Measurements from ENCODE around the gene MAEA.

MAEA gene

GRCh38 chr4:1360423-1361283 lies 71.0 kb downstream of the MAEA start:
- Mint-ChIP-seq H3K27me3 (no peaks in the 10 kb centered on the region), H3K27ac (no peak overlapping the region), H3K4me3 (no peak overlapping the region), H3K36me3 (peaks cover 2% of the 10 kb centered on the region), H3K4me1 (ENCODE audit: low read depth) (peaks cover 2% of the 10 kb centered on the region), H3K9me3 (ENCODE audit: low read depth) (no peaks in the 10 kb centered on the region)

DNA sequence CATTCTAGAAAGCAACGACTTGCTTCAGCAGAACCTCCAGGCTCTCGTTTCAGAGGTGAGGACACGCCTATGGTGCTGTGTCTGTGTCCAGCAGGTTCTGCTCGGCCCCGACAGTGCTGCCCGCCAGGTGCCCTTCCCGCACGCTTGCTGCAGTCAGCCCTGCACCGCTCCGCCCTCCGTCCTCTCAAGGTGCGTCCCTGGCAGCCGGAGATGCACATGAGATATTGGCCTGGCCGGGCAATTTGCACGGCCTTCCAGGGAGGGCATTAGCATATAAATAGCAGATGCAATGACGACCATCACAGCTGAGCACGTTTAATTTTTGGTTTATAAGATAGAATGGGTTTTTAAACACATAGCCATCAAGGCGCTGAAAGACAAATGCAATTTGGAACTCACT lies 71.7 kb downstream of the MAEA start:
- Mint-ChIP-seq H3K4me1 (ENCODE audit: low read depth) (no peaks in the 10 kb centered on the region), H3K9me3 (ENCODE audit: low read depth) (no peaks in the 10 kb centered on the region), H3K27me3 (no peaks in the 10 kb centered on the region), H3K4me3 (no peak overlapping the region), H3K27ac (no peak overlapping the region), H3K36me3 (peaks cover 2% of the 10 kb centered on the region)

- Mint-ChIP-seq H3K4me1 (ENCODE audit: low read depth) (no peaks in the 10 kb centered on the region), H3K27ac (no peak overlapping the region), H3K36me3 (peaks cover 2% of the 10 kb centered on the region), H3K9me3 (ENCODE audit: low read depth) (no peaks in the 10 kb centered on the region), H3K27me3 (no peaks in the 10 kb centered on the region), H3K4me3 (no peak overlapping the region)
Observed at GRCh38 chr4:1362046-1362445, 72.4 kb downstream of the MAEA start.

DNA sequence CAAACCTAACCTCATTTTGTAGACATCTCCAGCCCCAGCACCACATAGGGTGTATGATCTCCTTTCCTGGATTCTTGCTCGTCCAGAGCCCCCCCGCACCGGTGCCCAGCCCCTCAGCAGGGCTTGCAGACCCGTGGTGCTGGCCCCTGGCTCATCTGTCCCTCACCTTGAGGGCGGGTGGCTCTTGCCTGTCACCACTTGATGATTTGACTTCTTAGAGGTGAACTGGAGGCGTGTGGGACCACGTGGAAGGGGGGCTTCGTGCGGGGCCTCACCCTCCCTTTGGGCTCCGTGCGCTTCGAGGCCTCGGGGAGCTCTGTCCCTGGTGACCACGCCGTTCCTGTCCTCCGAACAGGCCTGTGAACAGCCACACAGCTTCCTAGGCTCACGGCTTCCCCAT lies 72.8 kb downstream of the MAEA start:
- no peaks in the 10 kb centered on the region for H3K27me3 Mint-ChIP-seq
- no peak overlapping the region for H3K27ac Mint-ChIP-seq
- H3K4me1 Mint-ChIP-seq (ENCODE audit: low read depth), result no peaks in the 10 kb centered on the region
- H3K4me3 Mint-ChIP-seq, result no peak overlapping the region
- H3K9me3 Mint-ChIP-seq (ENCODE audit: low read depth), result no peaks in the 10 kb centered on the region
- peaks cover 2% of the 10 kb centered on the region for H3K36me3 Mint-ChIP-seq

DNA sequence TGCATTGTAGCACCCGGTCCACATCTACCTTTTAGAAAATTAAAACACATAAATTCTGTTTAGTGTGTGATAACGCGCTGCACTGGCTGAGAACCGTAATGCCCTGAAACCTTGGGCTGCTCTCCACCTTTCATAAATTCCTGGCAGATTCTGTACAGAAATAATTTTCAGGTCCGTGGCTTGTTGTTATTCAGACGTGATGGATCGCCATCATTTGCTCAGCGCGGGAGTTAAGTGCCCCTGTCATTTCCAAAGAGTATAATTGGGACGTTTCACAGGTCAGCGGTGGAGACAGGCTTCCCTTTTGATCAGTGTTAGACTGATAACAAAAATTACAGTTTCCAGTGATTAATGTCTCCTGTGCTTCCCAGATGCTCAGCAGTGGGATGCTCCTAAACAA lies 73.8 kb downstream of the MAEA start:
- H3K27ac Mint-ChIP-seq, result no peak overlapping the region
- H3K4me1 Mint-ChIP-seq (ENCODE audit: low read depth), result no peaks in the 10 kb centered on the region
- H3K4me3 Mint-ChIP-seq, result no peak overlapping the region
- H3K9me3 Mint-ChIP-seq (ENCODE audit: low read depth), result no peaks in the 10 kb centered on the region
- no peaks in the 10 kb centered on the region for H3K27me3 Mint-ChIP-seq
- peaks cover 2% of the 10 kb centered on the region for H3K36me3 Mint-ChIP-seq

DNA sequence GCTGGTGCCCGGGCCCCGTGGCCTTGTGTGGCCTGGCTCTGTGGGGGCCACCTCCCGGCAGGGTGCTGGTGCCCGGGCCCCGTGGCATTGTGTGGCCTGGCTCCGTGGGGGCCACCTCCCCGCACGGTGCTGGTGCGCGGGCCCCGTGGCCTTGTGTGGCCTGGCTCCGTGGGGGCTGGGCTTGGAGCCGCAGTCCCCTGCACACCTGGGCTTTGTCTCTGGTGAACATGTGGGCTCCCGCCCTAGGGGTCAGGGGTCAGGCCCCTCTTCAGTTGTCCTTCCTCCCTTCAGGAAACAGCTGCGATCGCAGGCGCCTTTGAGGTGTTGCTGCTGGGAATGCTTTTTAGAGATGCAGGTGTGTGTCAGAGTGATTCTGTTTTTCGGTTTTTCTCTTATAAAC lies 74.5 kb downstream of the MAEA start:
- Mint-ChIP-seq H3K27ac (no peak overlapping the region), H3K36me3 (peaks cover 2% of the 10 kb centered on the region), H3K4me3 (no peak overlapping the region), H3K4me1 (ENCODE audit: low read depth) (no peaks in the 10 kb centered on the region), H3K27me3 (no peaks in the 10 kb centered on the region), H3K9me3 (ENCODE audit: low read depth) (no peaks in the 10 kb centered on the region)

GRCh38 chr4:1364748-1365147 lies 75.1 kb downstream of the MAEA start:
- Mint-ChIP-seq H3K27me3 (no peaks in the 10 kb centered on the region), H3K4me3 (no peak overlapping the region), H3K36me3 (peaks cover 2% of the 10 kb centered on the region), H3K4me1 (ENCODE audit: low read depth) (no peaks in the 10 kb centered on the region), H3K27ac (no peak overlapping the region), H3K9me3 (ENCODE audit: low read depth) (no peaks in the 10 kb centered on the region)

GRCh38 chr4:1365271-1366178 lies 75.8 kb downstream of the MAEA start:
- H3K27ac Mint-ChIP-seq, result no peak overlapping the region
- no peaks in the 10 kb centered on the region for H3K27me3 Mint-ChIP-seq
- peaks cover 2% of the 10 kb centered on the region for H3K36me3 Mint-ChIP-seq
- no peaks in the 10 kb centered on the region for H3K9me3 Mint-ChIP-seq (ENCODE audit: low read depth)
- H3K4me1 Mint-ChIP-seq (ENCODE audit: low read depth), result no peaks in the 10 kb centered on the region
- H3K4me3 Mint-ChIP-seq, result no peak overlapping the region

- Mint-ChIP-seq H3K27ac (no peak overlapping the region), H3K4me1 (ENCODE audit: low read depth) (no peaks in the 10 kb centered on the region), H3K27me3 (no peaks in the 10 kb centered on the region), H3K4me3 (no peak overlapping the region), H3K9me3 (ENCODE audit: low read depth) (no peaks in the 10 kb centered on the region), H3K36me3 (peaks cover 4% of the 10 kb centered on the region)
Observed at GRCh38 chr4:1366371-1367229, 76.9 kb downstream of the MAEA start.

DNA sequence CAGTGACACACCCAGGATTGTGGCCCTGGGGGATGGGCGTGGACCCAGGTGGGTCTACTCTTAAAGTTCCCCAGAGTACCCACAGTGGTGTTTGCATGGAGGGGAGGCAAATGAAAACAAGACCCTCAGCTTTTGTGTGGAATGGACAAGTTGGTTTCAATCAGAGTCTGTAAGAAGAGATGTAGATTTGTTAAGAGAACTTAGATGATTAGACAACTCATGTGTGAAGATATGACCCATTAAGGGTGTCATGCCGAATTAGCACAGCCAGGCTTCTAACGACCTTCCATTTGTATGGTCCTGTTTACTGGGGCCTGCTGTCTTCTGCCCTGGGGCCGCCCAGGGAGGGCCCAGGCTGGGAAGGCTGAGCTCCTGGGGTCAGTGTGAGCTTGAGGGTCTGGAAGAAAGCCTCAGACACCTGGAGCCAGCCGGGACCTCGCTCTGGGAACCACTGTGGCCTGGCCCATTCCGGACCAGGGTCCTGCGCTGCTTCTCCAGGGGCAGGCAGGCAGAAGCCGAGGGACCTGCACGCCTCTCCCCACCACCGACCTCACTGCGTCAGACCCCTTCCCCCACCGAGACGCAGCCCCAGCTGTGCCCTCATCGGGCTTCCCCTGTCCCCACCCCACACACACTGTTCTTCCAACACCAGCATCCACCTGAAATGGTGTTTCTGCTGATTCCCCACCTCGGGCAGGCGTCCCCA lies 77.7 kb downstream of the MAEA start:
- Mint-ChIP-seq H3K4me1 (ENCODE audit: low read depth) (no peaks in the 10 kb centered on the region), H3K27ac (no peak overlapping the region), H3K36me3 (peaks cover 6% of the 10 kb centered on the region), H3K4me3 (no peak overlapping the region), H3K27me3 (no peaks in the 10 kb centered on the region), H3K9me3 (ENCODE audit: low read depth) (no peaks in the 10 kb centered on the region)

DNA sequence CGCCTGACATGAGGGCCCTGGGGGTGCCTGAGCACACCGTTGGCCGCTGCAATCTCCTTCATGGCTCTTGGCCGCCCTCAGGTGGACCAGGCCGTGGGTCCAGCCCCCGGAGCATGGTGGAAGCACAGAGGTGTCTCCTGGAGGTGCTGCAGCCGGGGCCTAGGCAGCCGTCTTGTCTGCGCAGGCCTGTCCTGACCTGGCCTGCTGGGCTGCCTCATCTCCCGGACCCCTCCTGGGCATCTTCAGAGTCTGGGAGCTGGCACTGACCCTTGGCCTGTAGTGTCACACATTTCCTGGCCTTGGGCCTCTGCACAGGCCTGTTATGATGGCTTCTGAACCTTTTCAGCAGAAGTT lies 78.2 kb downstream of the MAEA start:
- no peak overlapping the region for H3K27ac Mint-ChIP-seq
- no peak overlapping the region for H3K4me3 Mint-ChIP-seq
- H3K9me3 Mint-ChIP-seq (ENCODE audit: low read depth), result no peaks in the 10 kb centered on the region
- no peaks in the 10 kb centered on the region for H3K27me3 Mint-ChIP-seq
- H3K36me3 Mint-ChIP-seq, result peaks cover 9% of the 10 kb centered on the region
- H3K4me1 Mint-ChIP-seq (ENCODE audit: low read depth), result no peaks in the 10 kb centered on the region

DNA sequence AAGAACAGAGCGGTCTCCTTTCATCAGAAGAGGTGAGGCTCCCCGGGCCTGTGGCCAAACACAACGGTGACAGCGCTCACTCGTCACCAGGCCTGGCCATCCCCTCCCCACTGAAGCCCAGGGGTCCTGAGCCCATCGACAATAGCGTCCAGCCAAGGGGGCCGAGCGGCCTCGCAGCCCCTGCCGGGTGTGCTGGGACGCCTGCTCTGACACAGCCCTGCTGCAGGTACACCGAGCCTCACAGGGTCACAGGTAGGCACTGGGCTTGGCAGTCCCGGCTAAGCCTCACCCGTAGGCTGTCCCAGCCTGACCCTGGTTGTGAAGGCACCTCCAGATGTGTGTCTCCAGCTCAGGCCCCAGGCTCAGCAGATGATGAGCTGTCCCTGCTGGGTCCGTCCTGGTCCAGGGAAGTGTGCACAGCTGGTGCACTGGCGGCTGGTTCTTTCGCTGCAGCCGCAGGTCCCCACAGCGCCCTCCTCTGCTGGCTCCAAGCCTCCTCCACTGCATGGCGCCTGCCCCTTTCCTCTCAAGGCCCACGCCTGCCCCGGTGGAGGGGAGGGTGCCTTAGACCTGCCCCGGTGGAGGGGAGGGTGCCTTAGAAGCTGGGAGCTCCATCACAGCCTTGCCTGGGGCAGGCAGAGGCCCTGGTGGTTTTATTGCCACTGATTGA lies 78.9 kb downstream of the MAEA start:
- peaks cover 9% of the 10 kb centered on the region for H3K36me3 Mint-ChIP-seq
- H3K27me3 Mint-ChIP-seq, result no peaks in the 10 kb centered on the region
- no peak overlapping the region for H3K27ac Mint-ChIP-seq
- no peaks in the 10 kb centered on the region for H3K4me1 Mint-ChIP-seq (ENCODE audit: low read depth)
- H3K4me3 Mint-ChIP-seq, result no peak overlapping the region
- no peaks in the 10 kb centered on the region for H3K9me3 Mint-ChIP-seq (ENCODE audit: low read depth)

DNA sequence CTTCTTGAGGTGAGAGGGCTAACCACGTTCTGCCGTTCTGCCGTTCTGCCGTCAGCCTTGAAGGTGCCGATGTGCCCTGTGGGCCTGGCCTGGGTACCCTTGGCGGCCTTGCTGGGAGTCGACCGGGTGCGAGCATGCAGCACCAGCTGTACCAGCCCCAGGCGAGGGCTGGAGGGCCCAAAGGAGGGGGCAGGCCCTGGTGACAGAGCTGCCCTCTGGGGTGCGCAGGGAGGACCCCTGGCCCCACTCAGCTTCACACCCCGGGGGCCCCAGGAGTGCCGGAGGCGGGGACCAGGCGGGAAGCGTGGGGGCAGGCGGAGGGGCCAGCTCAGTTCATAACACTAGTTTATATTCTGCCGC lies 79.4 kb downstream of the MAEA start:
- no peaks in the 10 kb centered on the region for H3K4me1 Mint-ChIP-seq (ENCODE audit: low read depth)
- H3K27ac Mint-ChIP-seq, result no peak overlapping the region
- H3K27me3 Mint-ChIP-seq, result no peaks in the 10 kb centered on the region
- H3K4me3 Mint-ChIP-seq, result no peak overlapping the region
- peaks cover 9% of the 10 kb centered on the region for H3K36me3 Mint-ChIP-seq
- no peaks in the 10 kb centered on the region for H3K9me3 Mint-ChIP-seq (ENCODE audit: low read depth)

- Mint-ChIP-seq H3K4me3 (no peak overlapping the region), H3K36me3 (peaks cover 9% of the 10 kb centered on the region), H3K27ac (no peak overlapping the region)
Observed at GRCh38 chr4:1369479-1370079, 79.9 kb downstream of the MAEA start.

More at GRCh38 chr4:1369479-1370079, 79.9 kb downstream of the MAEA start:
- no peaks in the 10 kb centered on the region for H3K4me1 Mint-ChIP-seq (ENCODE audit: low read depth)
- no peaks in the 10 kb centered on the region for H3K9me3 Mint-ChIP-seq (ENCODE audit: low read depth)
- no peaks in the 10 kb centered on the region for H3K27me3 Mint-ChIP-seq
